ENCODE results near the gene DNAH10. TPM values are rescaled to one million over a fixed set of nuclear protein-coding genes. Genes with fewer than 3 reads are reported as not detected.

Gene DNAH10
- total RNA-seq, 2 experiments from 2014 or later: 0.05 TPM

- Mint-ChIP-seq H3K4me3 (no peak overlapping the region), H3K36me3 (ENCODE audit: low read depth) (no peaks in the 10 kb centered on the region), H3K4me1 (ENCODE audit: low read depth) (no peaks in the 10 kb centered on the region), H3K27me3 (ENCODE audit: low read depth) (no peaks in the 10 kb centered on the region), H3K9me3 (no peaks in the 10 kb centered on the region), H3K27ac (no peak overlapping the region)
- intact Hi-C loops (cut with micrococcal nuclease): no loop called here
- CTCF ChIA-PET: no interaction called here
- no peak for DNase-seq
Observed at GRCh38 chr12:123894823-123895345, 132.8 kb downstream of the DNAH10 start.

- H3K9me3 Mint-ChIP-seq: no peaks in the 10 kb centered on the region
- H3K36me3 Mint-ChIP-seq (ENCODE audit: low read depth): no peaks in the 10 kb centered on the region
- CTCF ChIA-PET: no interaction called here
- no peak overlapping the region for H3K4me3 Mint-ChIP-seq
- DNase-seq: no peak
- intact Hi-C loops (cut with micrococcal nuclease): no loop called here
- H3K4me1 Mint-ChIP-seq (ENCODE audit: low read depth): no peaks in the 10 kb centered on the region
- no peak overlapping the region for H3K27ac Mint-ChIP-seq
- no peaks in the 10 kb centered on the region for H3K27me3 Mint-ChIP-seq (ENCODE audit: low read depth)
Observed at GRCh38 chr12:123895451-123895850, 133.3 kb downstream of the DNAH10 start.

- Mint-ChIP-seq H3K9me3 (no peaks in the 10 kb centered on the region), H3K4me1 (ENCODE audit: low read depth) (peaks cover 5% of the 10 kb centered on the region), H3K27ac (no peak overlapping the region), H3K4me3 (no peak overlapping the region), H3K27me3 (ENCODE audit: low read depth) (no peaks in the 10 kb centered on the region), H3K36me3 (ENCODE audit: low read depth) (no peaks in the 10 kb centered on the region)
- CTCF ChIA-PET: interaction anchor here (0.7 kb wide), 1 partner anchor 40 kb away, joined by 4 read pairs; no protein-coding TSS in a partner anchor
- intact Hi-C loops (cut with micrococcal nuclease): no loop called here
- DNase-seq: no peak
Observed at GRCh38 chr12:123896767-123897166, 134.7 kb downstream of the DNAH10 start.

- no peaks in the 10 kb centered on the region for H3K36me3 Mint-ChIP-seq (ENCODE audit: low read depth)
- no peaks in the 10 kb centered on the region for H3K27me3 Mint-ChIP-seq (ENCODE audit: low read depth)
- intact Hi-C loops (cut with micrococcal nuclease): no loop called here
- no peak overlapping the region for H3K27ac Mint-ChIP-seq
- H3K9me3 Mint-ChIP-seq: no peaks in the 10 kb centered on the region
- no peak overlapping the region for H3K4me3 Mint-ChIP-seq
- peaks cover 5% of the 10 kb centered on the region for H3K4me1 Mint-ChIP-seq (ENCODE audit: low read depth)
- no peak for DNase-seq
- CTCF ChIA-PET: no interaction called here
Observed at GRCh38 chr12:123897221-123897620, 135.1 kb downstream of the DNAH10 start.

GRCh38 chr12:123898673-123899072, 136.6 kb downstream of the DNAH10 start:
- Mint-ChIP-seq H3K9me3 (no peaks in the 10 kb centered on the region), H3K27ac (no peak overlapping the region), H3K36me3 (ENCODE audit: low read depth) (no peaks in the 10 kb centered on the region), H3K4me1 (ENCODE audit: low read depth) (peaks cover 5% of the 10 kb centered on the region), H3K27me3 (ENCODE audit: low read depth) (no peaks in the 10 kb centered on the region), H3K4me3 (no peak overlapping the region)
- no peak for DNase-seq
- CTCF ChIA-PET: interaction anchor here (0.6 kb wide), 1 partner anchor 869 kb away, joined by 3 read pairs; no protein-coding TSS in a partner anchor
- intact Hi-C loops (cut with micrococcal nuclease): no loop called here

GRCh38 chr12:123899368-123899767, 137.3 kb downstream of the DNAH10 start:
- Mint-ChIP-seq H3K36me3 (ENCODE audit: low read depth) (no peaks in the 10 kb centered on the region), H3K4me3 (no peak overlapping the region), H3K9me3 (no peaks in the 10 kb centered on the region), H3K27me3 (ENCODE audit: low read depth) (no peaks in the 10 kb centered on the region), H3K4me1 (ENCODE audit: low read depth) (peaks cover 5% of the 10 kb centered on the region), H3K27ac (no peak overlapping the region)
- CTCF ChIA-PET: no interaction called here
- no peak for DNase-seq
- intact Hi-C loops (cut with micrococcal nuclease): no loop called here

- Mint-ChIP-seq H3K27me3 (ENCODE audit: low read depth) (no peaks in the 10 kb centered on the region), H3K4me3 (no peak overlapping the region), H3K4me1 (ENCODE audit: low read depth) (peaks cover 9% of the 10 kb centered on the region), H3K36me3 (ENCODE audit: low read depth) (no peaks in the 10 kb centered on the region), H3K9me3 (no peaks in the 10 kb centered on the region), H3K27ac (no peak overlapping the region)
- intact Hi-C loops (cut with micrococcal nuclease): loop anchor here (10.0 kb wide), 1 partner anchor 874 kb away; no protein-coding TSS in a partner anchor
- DNase-seq: peak; percentile 52
- CTCF ChIA-PET: interaction anchor here (0.6 to 6.7 kb wide), 6 partner anchors 17 to 1977 kb away, joined by 3 to 55 read pairs (median 4); no protein-coding TSS in a partner anchor
Observed at GRCh38 chr12:123900871-123901376, 138.8 kb downstream of the DNAH10 start.

GRCh38 chr12:123902821-123903220, 140.7 kb downstream of the DNAH10 start:
- H3K4me3 Mint-ChIP-seq: no peak overlapping the region
- peaks cover 9% of the 10 kb centered on the region for H3K4me1 Mint-ChIP-seq (ENCODE audit: low read depth)
- H3K27ac Mint-ChIP-seq: no peak overlapping the region
- no peaks in the 10 kb centered on the region for H3K9me3 Mint-ChIP-seq
- no peak for DNase-seq
- H3K27me3 Mint-ChIP-seq (ENCODE audit: low read depth): no peaks in the 10 kb centered on the region
- H3K36me3 Mint-ChIP-seq (ENCODE audit: low read depth): no peaks in the 10 kb centered on the region
- intact Hi-C loops (cut with micrococcal nuclease): loop anchor here (10.0 kb wide), 1 partner anchor 872 kb away; no protein-coding TSS in a partner anchor
- CTCF ChIA-PET: interaction anchor here (3.9 to 6.7 kb wide), 2 partner anchors 35 to 83 kb away, joined by 19 to 55 read pairs; no protein-coding TSS in a partner anchor

- Mint-ChIP-seq H3K4me1 (ENCODE audit: low read depth) (peaks cover 9% of the 10 kb centered on the region), H3K36me3 (ENCODE audit: low read depth) (no peaks in the 10 kb centered on the region), H3K4me3 (no peak overlapping the region), H3K9me3 (no peaks in the 10 kb centered on the region), H3K27ac (no peak overlapping the region), H3K27me3 (ENCODE audit: low read depth) (no peaks in the 10 kb centered on the region)
- intact Hi-C loops (cut with micrococcal nuclease): loop anchor here (2.0 to 10.0 kb wide), 3 partner anchors 35 to 871 kb away; no protein-coding TSS in a partner anchor
- DNase-seq: no peak
- CTCF ChIA-PET: interaction anchor here (1.0 to 6.7 kb wide), 5 partner anchors 14 to 128 kb away, joined by 3 to 55 read pairs (median 19); no protein-coding TSS in a partner anchor
Observed at GRCh38 chr12:123903301-123904065, 141.4 kb downstream of the DNAH10 start.

- peaks cover 9% of the 10 kb centered on the region for H3K4me1 Mint-ChIP-seq (ENCODE audit: low read depth)
- CTCF ChIA-PET: interaction anchor here (0.6 to 6.7 kb wide), 22 partner anchors 11 to 997 kb away, joined by 3 to 55 read pairs (median 4); partner anchors contain the start of gene CCDC92
- peak; percentile 87 for DNase-seq
- intact Hi-C loops (cut with micrococcal nuclease): loop anchor here (1.0 to 10.0 kb wide), 6 partner anchors 26 to 869 kb away; no protein-coding TSS in a partner anchor
- H3K4me3 Mint-ChIP-seq: no peak overlapping the region
- peak overlapping the region; percentile 39 for H3K27ac Mint-ChIP-seq
- H3K27me3 Mint-ChIP-seq (ENCODE audit: low read depth): no peaks in the 10 kb centered on the region
- no peaks in the 10 kb centered on the region for H3K9me3 Mint-ChIP-seq
- H3K36me3 Mint-ChIP-seq (ENCODE audit: low read depth): no peaks in the 10 kb centered on the region
Observed at GRCh38 chr12:123905319-123905925, 143.3 kb downstream of the DNAH10 start.

- peaks cover 7% of the 10 kb centered on the region for H3K4me1 Mint-ChIP-seq (ENCODE audit: low read depth)
- CTCF ChIA-PET: interaction anchor here (1.9 to 6.7 kb wide), 3 partner anchors 9 to 79 kb away, joined by 17 to 55 read pairs (median 19); no protein-coding TSS in a partner anchor
- H3K4me3 Mint-ChIP-seq: no peak overlapping the region
- no peak overlapping the region for H3K27ac Mint-ChIP-seq
- DNase-seq: no peak
- no peaks in the 10 kb centered on the region for H3K27me3 Mint-ChIP-seq (ENCODE audit: low read depth)
- H3K9me3 Mint-ChIP-seq: no peaks in the 10 kb centered on the region
- intact Hi-C loops (cut with micrococcal nuclease): loop anchor here (10.0 kb wide), 1 partner anchor 868 kb away; no protein-coding TSS in a partner anchor
- H3K36me3 Mint-ChIP-seq (ENCODE audit: low read depth): no peaks in the 10 kb centered on the region
Observed at GRCh38 chr12:123906711-123907420, 144.8 kb downstream of the DNAH10 start.

Measured in activated naive CD4-positive, alpha-beta T cell treated with anti-CD3 and anti-CD28 coated beads for 36 hours (primary cell).